HG03066 (cell line): ENCODE results near the gene KCNK16.

Experiments used
- ATAC-seq: cut with Tn5 transposase; IDR thresholded peaks from one replicate; pipeline ENCODE4 v1.9.1; 2021; ENCODE audit warnings: low read depth; ENCODE audit not compliant: unreplicated experiment

KCNK16 gene

DNA sequence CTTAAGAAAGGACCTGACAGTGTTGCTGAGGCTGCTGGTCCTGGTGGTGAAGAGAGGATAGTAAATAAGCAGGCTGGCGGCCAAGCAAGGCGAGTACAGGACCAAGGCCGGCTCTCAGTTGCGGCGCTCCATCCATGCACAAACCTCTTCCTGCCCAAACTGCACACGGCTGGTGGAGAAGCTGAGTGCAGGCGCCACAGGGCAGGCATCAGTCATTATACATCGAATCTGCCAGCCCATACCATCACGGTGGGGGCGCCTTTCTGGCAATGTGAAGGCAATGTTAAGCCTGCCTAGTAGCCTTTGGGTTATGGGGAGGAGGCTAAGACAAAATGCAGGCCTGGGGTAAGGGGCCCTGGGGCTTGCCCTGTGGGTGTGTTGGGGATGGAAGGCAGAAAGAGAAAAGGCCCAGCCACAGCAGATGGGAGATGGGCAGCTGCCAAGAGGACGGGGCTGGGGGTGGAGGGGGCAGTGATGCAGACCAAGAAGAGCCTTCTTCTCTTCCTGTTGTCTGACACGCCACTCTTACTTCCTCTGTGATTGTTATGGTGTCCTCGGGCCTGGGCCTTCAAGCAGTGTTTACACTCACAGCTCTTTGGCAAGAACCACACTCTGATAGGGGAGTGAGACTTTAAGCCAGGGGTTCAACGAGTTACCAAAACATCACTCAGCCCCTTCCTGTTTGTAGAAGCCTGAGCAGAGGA is 20.3 kb upstream of the KCNK16 start:
- ATAC-seq: peak; percentile 57

DNA sequence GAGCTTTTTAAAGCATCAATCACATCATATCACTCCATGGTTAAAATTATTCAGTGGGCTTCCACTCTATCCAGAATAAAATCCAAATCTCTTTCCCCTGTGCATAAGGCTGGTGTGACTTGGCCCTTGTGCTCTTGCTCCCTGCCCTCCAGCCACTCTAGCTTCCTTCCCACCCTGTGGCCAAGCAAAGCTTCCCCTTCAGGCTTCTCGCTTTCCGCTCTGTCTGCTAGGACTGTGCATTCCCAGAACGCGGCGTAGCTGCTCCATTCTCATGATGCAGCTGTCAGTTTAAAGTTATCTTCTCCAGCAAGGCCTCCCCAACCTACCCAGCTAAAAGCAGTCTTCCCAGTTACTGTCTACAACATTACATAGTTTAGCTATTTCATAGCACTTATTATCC is 19.4 kb upstream of the KCNK16 start:
- no peak for ATAC-seq

DNA sequence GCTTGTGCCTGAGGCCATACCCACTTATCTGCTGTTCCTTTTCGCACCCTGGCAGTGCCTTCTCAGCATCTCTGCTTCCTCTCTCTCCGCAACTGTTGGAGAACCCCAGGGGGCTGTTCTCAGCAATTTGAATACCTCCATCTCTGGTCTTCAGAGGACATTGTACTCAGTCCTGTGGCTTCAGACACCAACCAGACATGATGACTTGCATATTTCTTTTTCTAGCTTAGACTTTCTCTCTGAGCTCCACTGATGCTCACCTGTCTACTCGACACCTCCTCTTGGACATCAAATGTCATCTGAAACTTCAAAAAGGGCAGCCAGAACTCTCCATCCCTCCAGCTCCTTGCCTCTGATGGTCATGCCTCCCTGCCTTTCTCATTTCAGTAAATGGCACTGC is 18.9 kb upstream of the KCNK16 start:
- no peak for ATAC-seq

GRCh38 chr6:39339868-39340550 is 17.5 kb upstream of the KCNK16 start:
- ATAC-seq: no peak

DNA sequence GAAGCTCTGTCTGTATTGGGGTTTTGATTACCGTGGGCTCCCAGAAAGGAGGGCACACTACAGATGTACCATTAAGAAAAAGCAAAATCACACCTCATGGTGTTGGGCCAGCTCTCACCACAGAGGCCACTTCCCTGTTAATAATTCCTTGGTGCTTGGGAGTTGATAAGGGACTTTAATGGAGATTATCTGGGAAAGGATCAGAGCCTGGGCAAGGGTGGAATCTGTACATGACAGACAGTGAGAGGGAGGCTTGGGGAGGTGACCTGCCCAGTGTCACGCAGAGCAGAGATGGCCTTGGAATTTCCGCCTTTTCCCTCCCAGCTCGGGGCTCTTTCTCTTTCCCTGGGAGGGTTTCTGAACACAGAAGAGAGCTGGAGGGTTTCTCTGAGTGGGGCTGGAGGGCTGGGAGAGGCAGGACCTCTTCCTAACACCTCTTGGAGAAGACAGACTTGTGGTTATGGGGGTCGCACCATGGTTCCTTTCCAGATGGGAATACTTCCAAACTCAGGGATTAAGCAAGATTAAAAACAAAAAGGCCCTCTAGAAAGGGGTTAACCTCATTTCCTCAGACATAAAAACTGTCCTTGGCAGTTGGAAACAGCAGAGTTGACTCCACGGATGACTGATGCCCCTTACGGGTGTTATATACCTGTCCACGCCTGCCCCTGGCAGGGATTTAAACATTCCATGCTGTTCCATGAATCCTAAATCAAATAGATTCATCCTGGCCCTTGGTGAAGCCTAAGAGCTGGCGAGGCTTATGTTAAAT is 16.8 kb upstream of the KCNK16 start:
- no peak for ATAC-seq

- ATAC-seq: no peak
These were observed 15.9 kb upstream of the KCNK16 start for GRCh38 chr6:39338397-39338796.

DNA sequence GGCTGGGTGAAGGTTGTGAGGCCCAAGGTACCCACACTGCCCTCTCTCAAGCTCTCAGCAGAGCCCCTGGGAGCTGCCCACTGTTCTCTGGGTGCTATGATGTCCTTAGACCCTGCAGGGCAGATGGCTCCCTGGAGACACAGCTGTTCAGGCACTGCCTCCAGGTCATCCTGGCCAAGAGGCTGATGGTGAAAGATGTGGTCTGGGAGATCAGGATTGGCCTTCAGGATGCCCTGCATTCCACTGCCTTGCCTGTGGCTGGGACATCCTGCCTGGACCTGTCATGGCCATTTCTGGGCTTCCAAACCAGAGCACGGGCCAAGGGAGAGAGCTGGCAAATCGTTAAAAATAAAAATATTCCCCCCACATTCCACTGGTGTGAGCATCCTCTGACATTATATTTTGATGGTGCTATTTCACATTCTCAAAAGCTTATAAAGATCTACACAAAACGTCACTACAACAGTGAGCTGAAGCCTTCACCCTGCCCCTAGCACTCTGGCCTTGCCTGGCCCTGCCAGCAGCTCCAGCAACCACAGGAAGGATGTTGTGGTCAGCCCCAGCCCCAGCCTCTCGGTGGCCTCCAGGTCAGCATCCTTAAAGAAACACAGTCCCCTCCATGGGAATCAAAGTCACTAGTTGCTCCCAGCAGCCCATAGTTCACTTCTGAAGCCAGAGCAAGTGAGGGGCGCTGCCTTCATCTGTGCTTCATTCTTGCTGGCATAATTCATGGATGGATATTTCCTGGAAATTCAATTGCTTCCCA is 13.5 kb upstream of the KCNK16 start:
- ATAC-seq: no peak

DNA sequence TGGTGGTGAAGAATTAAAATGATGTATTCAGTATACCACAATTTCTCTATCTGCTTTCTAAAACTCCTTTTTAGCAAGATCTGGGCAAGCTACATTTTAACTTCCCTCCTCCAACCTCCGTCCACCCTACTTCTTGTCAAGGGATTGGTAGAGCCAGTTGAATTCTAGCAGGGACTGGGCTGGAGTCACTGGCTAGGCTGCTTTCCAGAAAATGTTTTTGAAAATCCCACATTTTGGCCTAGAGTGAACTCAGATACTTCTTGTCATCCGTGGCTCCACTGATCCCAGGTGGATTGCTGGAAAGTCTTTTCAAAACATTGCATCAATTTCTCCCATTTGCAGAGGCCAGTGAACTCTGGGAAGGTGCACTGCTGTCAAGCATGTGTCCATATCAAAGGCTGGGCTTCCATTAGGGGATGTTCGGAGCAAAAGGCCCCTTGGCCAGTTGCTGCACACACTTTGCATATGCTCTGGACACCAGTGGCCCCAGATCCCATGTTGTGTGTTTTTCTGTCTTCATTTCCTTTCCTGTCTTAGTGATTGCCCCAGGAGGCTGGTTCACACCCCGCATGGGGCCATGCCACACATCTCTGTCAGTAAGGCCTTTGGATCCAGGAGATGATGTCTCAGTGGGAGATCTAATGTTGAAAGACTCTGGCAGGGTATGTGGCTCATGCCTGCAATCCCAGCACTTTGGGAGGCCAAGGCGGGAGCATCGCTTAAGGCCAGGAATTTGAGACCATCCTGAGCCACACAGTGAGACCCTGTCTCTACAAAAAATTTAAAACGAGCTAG is 11.3 kb upstream of the KCNK16 start:
- no peak for ATAC-seq

- ATAC-seq: no peak
These were observed 8.0 kb upstream of the KCNK16 start for GRCh38 chr6:39330476-39330875.

DNA sequence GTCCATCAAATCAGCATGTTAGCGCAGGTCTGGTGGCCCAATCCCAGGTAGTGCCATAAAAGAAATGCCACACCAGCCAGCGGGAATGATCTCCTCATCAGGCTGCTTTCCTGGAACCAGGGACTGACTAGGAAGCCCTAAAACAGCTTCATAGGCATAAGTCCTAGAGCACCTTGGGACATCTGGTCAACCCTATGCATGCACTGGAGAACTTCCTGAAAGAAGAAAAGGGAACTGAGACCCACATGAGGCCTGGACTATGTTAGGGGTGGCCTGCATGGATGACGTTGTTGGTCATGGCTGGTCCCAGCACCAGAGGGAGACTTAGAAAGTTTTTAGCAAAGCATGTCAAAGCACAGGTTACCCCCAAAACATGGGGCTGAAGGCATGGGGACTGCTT is 7.6 kb upstream of the KCNK16 start:
- peak; percentile 92 for ATAC-seq

- ATAC-seq: no peak
These were observed 5.6 kb upstream of the KCNK16 start for GRCh38 chr6:39328066-39328465.

GRCh38 chr6:39327507-39327906 is 5.0 kb upstream of the KCNK16 start:
- no peak for ATAC-seq

GRCh38 chr6:39321761-39322160 is 741 bp downstream of the KCNK16 start:
- ATAC-seq: no peak

GRCh38 chr6:39320363-39320984 is 2.0 kb downstream of the KCNK16 start:
- no peak for ATAC-seq

DNA sequence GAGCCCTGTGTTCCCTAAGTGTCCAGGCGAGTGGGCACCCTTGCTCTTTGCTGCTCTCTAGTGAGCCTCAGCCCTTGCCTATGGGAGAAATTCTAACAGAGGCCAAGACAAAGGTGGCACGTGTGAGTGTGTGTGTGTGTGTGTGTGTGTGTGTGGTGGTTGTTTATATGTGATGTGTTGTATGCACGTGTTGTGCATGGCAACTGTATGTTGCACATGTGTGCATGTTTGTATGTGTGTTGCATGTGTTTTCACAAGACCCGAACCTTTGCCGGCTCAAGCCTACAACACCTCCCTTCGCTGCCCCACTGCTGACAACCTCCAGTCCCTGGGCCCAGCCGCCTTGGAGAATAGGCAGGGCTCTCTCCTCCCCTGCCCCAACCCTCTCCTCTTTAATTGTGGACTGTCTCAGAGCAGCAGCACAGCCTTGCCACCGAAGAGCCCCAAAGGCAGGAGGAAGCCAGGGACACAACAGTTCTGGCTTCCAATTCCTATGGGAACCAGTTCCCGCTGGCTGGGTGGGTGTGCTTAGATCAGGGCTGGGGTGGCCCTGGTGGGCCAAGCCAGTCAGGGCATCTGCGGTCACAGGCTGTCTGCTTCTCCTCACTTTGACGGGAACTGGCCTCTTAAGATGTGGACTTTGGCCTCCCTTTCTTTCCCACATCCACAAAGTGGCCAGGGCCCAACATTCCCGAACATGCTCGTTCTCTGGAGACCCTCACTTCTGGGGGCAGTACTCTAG is 2.7 kb downstream of the KCNK16 start:
- no peak for ATAC-seq

DNA sequence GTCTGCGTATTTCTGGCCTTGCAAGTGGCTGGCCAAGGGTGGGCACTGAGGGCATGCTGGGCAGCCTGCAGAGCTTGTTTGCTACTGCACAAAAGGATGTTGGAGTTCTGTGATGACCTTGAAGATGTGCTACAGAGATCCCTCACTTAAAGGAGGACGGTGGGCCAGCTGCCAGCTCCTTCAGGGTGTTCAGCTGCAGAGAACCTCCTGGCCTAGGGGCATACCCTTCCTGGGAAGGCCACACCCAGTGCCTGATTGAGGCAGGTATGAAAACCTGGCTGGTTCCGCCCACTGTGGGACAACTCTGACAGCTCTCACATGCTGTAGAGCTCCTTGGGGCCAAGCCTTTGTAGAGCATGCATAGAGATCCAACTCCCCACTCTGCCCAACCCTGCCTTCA is 5.2 kb downstream of the KCNK16 start:
- ATAC-seq: no peak

DNA sequence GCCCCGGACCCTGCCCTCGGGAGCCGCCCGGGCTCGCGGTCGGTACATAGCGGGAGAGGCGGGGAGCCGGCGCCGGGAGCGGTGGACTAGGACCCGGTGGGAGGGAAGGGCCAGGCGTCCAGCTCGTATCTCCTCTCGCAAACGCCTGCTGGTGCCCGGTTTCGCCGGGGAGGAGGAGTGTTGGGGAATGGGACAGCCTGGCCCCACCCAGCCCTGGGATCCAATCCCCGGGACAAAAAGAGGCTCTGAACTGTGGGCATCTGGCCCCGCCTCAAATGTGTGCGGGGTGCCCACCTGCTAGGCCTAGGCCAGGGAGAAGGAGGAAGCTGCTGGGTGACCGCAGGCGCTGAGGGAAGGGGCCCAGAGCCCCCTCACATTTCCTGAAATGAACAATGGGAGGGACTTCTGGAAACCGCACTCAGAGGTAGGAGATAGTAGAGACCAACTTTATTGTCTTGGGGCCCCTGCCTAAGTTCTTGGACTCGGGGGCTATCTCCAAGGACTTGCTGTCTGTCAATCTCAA is 8.2 kb downstream of the KCNK16 start, which contains the start of gene KCNK17:
KCNK17 (minus strand) TSS at position 147 of the 523 bp plus-strand sequence; CDS start at position 48, 99 bp downstream.
- ATAC-seq: no peak

GRCh38 chr6:39313526-39314272 is 8.8 kb downstream of the KCNK16 start:
- ATAC-seq: no peak
